ENCODE data around the gene INTU.

The INTU gene

GRCh38 chr4:127623797-127624083 is 9.0 kb upstream of the INTU start:
- no peak for TF ChIP-seq ZNF274 (IDR thresholded peaks at IDR 0.05; ENCODE audit: low read depth, low read length)
- no peak for TF ChIP-seq SUZ12 (IDR thresholded peaks at IDR 0.05; ENCODE audit: extremely low read depth, insufficient read depth, insufficient read length)
- TF ChIP-seq YY1 (IDR thresholded peaks at IDR 0.05; ENCODE audit: insufficient read depth, insufficient read length), result no peak
- Histone ChIP-seq H3K27me3 (ENCODE audit: insufficient read depth, insufficient read length) (peaks cover 37% of the 10 kb centered on the region), H3K9ac (ENCODE audit: insufficient read length, low read depth) (peak overlapping the region; percentile 61), H3K4me1 (ENCODE audit: insufficient read depth, insufficient read length) (no peaks in the 10 kb centered on the region), H3K4me3 (ENCODE audit: insufficient read length, low read depth) (peak overlapping the region; percentile 58), H3K36me3 (ENCODE audit: insufficient read depth, insufficient read length, low read length) (no peaks in the 10 kb centered on the region), H3K9me3 (ENCODE audit: insufficient read depth, low read length) (no peaks in the 10 kb centered on the region)
- DNase-seq (ENCODE audit: low read depth, low spot score), result no peak

GRCh38 chr4:127624173-127624572 is 8.6 kb upstream of the INTU start:
- no peaks in the 10 kb centered on the region for H3K4me1 ChIP-seq (ENCODE audit: insufficient read depth, insufficient read length)
- no peak overlapping the region for H3K4me3 ChIP-seq (ENCODE audit: insufficient read length, low read depth)
- no peaks in the 10 kb centered on the region for H3K36me3 ChIP-seq (ENCODE audit: insufficient read depth, insufficient read length, low read length)
- peaks cover 37% of the 10 kb centered on the region for H3K27me3 ChIP-seq (ENCODE audit: insufficient read depth, insufficient read length)
- H3K9ac ChIP-seq (ENCODE audit: insufficient read length, low read depth), result no peak overlapping the region
- TF ChIP-seq ZNF274 (IDR thresholded peaks at IDR 0.05; ENCODE audit: low read depth, low read length), result no peak
- no peaks in the 10 kb centered on the region for H3K9me3 ChIP-seq (ENCODE audit: insufficient read depth, low read length)
- no peak for DNase-seq (ENCODE audit: low read depth, low spot score)

DNA sequence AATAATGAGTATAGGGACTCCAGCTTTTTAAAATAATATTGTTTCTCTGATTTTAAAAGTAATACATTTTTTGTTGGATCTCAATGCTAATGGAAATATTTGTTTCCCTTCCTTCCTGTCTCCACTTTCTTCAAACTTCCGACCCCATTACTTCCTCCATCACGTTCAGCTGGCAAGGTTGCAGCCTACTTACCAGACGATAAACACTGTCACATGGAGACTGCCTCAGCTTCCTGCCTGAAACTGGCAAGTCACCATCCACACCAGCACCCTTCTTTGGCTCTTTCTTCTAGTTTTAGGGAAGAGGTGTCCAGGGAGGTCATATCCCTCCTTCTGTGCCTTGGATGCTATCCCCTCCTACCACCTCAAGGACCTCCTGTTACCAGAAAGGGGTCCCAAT is 3.4 kb upstream of the INTU start:
- peaks cover 10% of the 10 kb centered on the region for H3K27me3 ChIP-seq (ENCODE audit: insufficient read depth, insufficient read length)
- no peaks in the 10 kb centered on the region for H3K4me1 ChIP-seq (ENCODE audit: insufficient read depth, insufficient read length)
- DNase-seq (ENCODE audit: low read depth, low spot score), result no peak
- no peak overlapping the region for H3K4me3 ChIP-seq (ENCODE audit: insufficient read length, low read depth)
- H3K9me3 ChIP-seq (ENCODE audit: insufficient read depth, low read length), result no peaks in the 10 kb centered on the region
- H3K9ac ChIP-seq (ENCODE audit: insufficient read length, low read depth), result no peak overlapping the region
- TF ChIP-seq YY1 (IDR thresholded peaks at IDR 0.05; ENCODE audit: insufficient read depth, insufficient read length), result no peak
- TF ChIP-seq SUZ12 (IDR thresholded peaks at IDR 0.05; ENCODE audit: extremely low read depth, insufficient read depth, insufficient read length), result no peak
- TF ChIP-seq ZNF274 (IDR thresholded peaks at IDR 0.05; ENCODE audit: low read depth, low read length), result no peak
- H3K36me3 ChIP-seq (ENCODE audit: insufficient read depth, insufficient read length, low read length), result no peaks in the 10 kb centered on the region

DNA sequence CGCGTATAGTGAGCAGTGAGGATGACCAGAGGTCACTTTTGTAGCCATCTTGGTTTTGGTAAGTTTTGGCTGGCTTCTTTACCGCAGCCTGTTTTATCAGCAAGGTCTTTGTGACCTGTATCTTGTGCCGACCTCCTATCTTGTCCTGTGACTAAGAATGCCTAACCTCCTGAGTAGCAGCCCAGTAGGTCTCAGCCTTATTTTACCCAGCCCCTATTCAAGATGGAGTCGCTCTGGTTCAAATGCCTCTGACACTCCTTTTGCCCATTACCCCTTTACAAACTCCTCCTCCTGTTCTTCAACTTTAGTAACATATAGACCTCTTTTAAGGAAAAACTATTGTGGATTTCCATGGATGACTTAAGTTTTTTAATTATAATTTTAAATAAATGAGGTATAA is 2.6 kb upstream of the INTU start:
- no peak for DNase-seq (ENCODE audit: low read depth, low spot score)
- Histone ChIP-seq H3K36me3 (ENCODE audit: insufficient read depth, insufficient read length, low read length) (no peaks in the 10 kb centered on the region), H3K27me3 (ENCODE audit: insufficient read depth, insufficient read length) (peaks cover 2% of the 10 kb centered on the region), H3K4me1 (ENCODE audit: insufficient read depth, insufficient read length) (no peaks in the 10 kb centered on the region), H3K4me3 (ENCODE audit: insufficient read length, low read depth) (no peak overlapping the region), H3K9me3 (ENCODE audit: insufficient read depth, low read length) (no peaks in the 10 kb centered on the region), H3K9ac (ENCODE audit: insufficient read length, low read depth) (no peak overlapping the region)
- no peak for TF ChIP-seq ZNF274 (IDR thresholded peaks at IDR 0.05; ENCODE audit: low read depth, low read length)
- TF ChIP-seq SUZ12 (IDR thresholded peaks at IDR 0.05; ENCODE audit: extremely low read depth, insufficient read depth, insufficient read length), result no peak
- TF ChIP-seq YY1 (IDR thresholded peaks at IDR 0.05; ENCODE audit: insufficient read depth, insufficient read length), result no peak

DNA sequence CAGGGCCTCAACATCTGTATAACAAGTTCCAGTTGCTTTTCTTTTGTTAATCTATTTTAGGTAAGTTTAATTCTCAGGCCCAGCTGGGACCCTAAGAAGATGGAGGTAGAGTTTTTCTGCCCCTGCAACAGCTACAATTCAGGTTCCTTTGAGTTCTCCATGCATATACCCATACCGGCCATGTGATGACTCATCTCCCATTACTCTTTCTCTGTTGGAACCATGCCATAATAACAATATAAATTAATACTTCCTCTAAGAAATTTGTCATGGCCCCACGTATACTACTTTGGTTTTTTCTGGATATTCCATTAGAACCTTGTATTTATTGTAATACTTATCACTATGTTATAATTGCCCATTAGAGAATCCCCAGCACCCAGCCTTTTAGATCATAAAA is 1.3 kb upstream of the INTU start:
- Histone ChIP-seq H3K36me3 (ENCODE audit: insufficient read depth, insufficient read length, low read length) (no peaks in the 10 kb centered on the region), H3K9ac (ENCODE audit: insufficient read length, low read depth) (no peak overlapping the region), H3K9me3 (ENCODE audit: insufficient read depth, low read length) (no peaks in the 10 kb centered on the region), H3K4me3 (ENCODE audit: insufficient read length, low read depth) (no peak overlapping the region), H3K27me3 (ENCODE audit: insufficient read depth, insufficient read length) (no peaks in the 10 kb centered on the region), H3K4me1 (ENCODE audit: insufficient read depth, insufficient read length) (no peaks in the 10 kb centered on the region)
- TF ChIP-seq YY1 (IDR thresholded peaks at IDR 0.05; ENCODE audit: insufficient read depth, insufficient read length), result no peak
- TF ChIP-seq SUZ12 (IDR thresholded peaks at IDR 0.05; ENCODE audit: extremely low read depth, insufficient read depth, insufficient read length), result no peak
- no peak for TF ChIP-seq ZNF274 (IDR thresholded peaks at IDR 0.05; ENCODE audit: low read depth, low read length)
- DNase-seq (ENCODE audit: low read depth, low spot score), result no peak

- TF ChIP-seq ZNF274 (IDR thresholded peaks at IDR 0.05; ENCODE audit: low read depth, low read length), result no peak
- no peak for TF ChIP-seq YY1 (IDR thresholded peaks at IDR 0.05; ENCODE audit: insufficient read depth, insufficient read length)
- no peak for TF ChIP-seq SUZ12 (IDR thresholded peaks at IDR 0.05; ENCODE audit: extremely low read depth, insufficient read depth, insufficient read length)
- H3K9me3 ChIP-seq (ENCODE audit: insufficient read depth, low read length), result no peaks in the 10 kb centered on the region
Observed at GRCh38 chr4:127634181-127634580, 1.4 kb downstream of the INTU start.

GRCh38 chr4:127641524-127641923 is 8.8 kb downstream of the INTU start:
- TF ChIP-seq SUZ12 (IDR thresholded peaks at IDR 0.05; ENCODE audit: extremely low read depth, insufficient read depth, insufficient read length), result no peak
- no peak for TF ChIP-seq YY1 (IDR thresholded peaks at IDR 0.05; ENCODE audit: insufficient read depth, insufficient read length)
- no peak for TF ChIP-seq ZNF274 (IDR thresholded peaks at IDR 0.05; ENCODE audit: low read depth, low read length)
- no peak overlapping the region for H3K4me3 ChIP-seq (ENCODE audit: insufficient read length, low read depth)
- H3K4me1 ChIP-seq (ENCODE audit: insufficient read depth, insufficient read length), result no peaks in the 10 kb centered on the region
- H3K27me3 ChIP-seq (ENCODE audit: insufficient read depth, insufficient read length), result no peaks in the 10 kb centered on the region
- no peak overlapping the region for H3K9ac ChIP-seq (ENCODE audit: insufficient read length, low read depth)
- peaks cover 19% of the 10 kb centered on the region for H3K36me3 ChIP-seq (ENCODE audit: insufficient read depth, insufficient read length, low read length)
- H3K9me3 ChIP-seq (ENCODE audit: insufficient read depth, low read length), result no peaks in the 10 kb centered on the region
- DNase-seq (ENCODE audit: low read depth, low spot score), result no peak

More at GRCh38 chr4:127634181-127634580, 1.4 kb downstream of the INTU start:
- no peaks in the 10 kb centered on the region for H3K27me3 ChIP-seq (ENCODE audit: insufficient read depth, insufficient read length)
- H3K4me3 ChIP-seq (ENCODE audit: insufficient read length, low read depth), result no peak overlapping the region
- DNase-seq (ENCODE audit: low read depth, low spot score), result no peak
- no peak overlapping the region for H3K9ac ChIP-seq (ENCODE audit: insufficient read length, low read depth)
- no peaks in the 10 kb centered on the region for H3K36me3 ChIP-seq (ENCODE audit: insufficient read depth, insufficient read length, low read length)
- no peaks in the 10 kb centered on the region for H3K4me1 ChIP-seq (ENCODE audit: insufficient read depth, insufficient read length)

- Histone ChIP-seq H3K9ac (ENCODE audit: insufficient read length, low read depth) (no peak overlapping the region), H3K4me1 (ENCODE audit: insufficient read depth, insufficient read length) (no peaks in the 10 kb centered on the region), H3K27me3 (ENCODE audit: insufficient read depth, insufficient read length) (no peaks in the 10 kb centered on the region), H3K9me3 (ENCODE audit: insufficient read depth, low read length) (no peaks in the 10 kb centered on the region), H3K4me3 (ENCODE audit: insufficient read length, low read depth) (no peak overlapping the region), H3K36me3 (ENCODE audit: insufficient read depth, insufficient read length, low read length) (peaks cover 19% of the 10 kb centered on the region)
- DNase-seq (ENCODE audit: low read depth, low spot score), result no peak
- no peak for TF ChIP-seq YY1 (IDR thresholded peaks at IDR 0.05; ENCODE audit: insufficient read depth, insufficient read length)
- no peak for TF ChIP-seq ZNF274 (IDR thresholded peaks at IDR 0.05; ENCODE audit: low read depth, low read length)
- no peak for TF ChIP-seq SUZ12 (IDR thresholded peaks at IDR 0.05; ENCODE audit: extremely low read depth, insufficient read depth, insufficient read length)
Observed at GRCh38 chr4:127642169-127642568, 9.4 kb downstream of the INTU start.
